Ovary (tissue), 3 donors: ENCODE measurements around the gene TBC1D25.

ENCODE experiments used
- EP300 ChIP-seq: sonication (generic); formaldehyde crosslinking; IDR thresholded peaks from one replicate; pipeline ENCODE4 v1.6.1; 2017; ENCODE audit warnings: antibody characterized with exemption
- POLR2A ChIP-seq: fragments of 450-650 bp; IDR thresholded peaks from one replicate; pipeline ENCODE4 v1.6.1; 2017; ENCODE audit warnings: antibody characterized with exemption, mild to moderate bottlenecking, moderate library complexity
- TF ChIP-seq, protein P1 (sequence below), 3 donors: fragments of 450-650 bp in 2 of 3; fragments of 200-600 bp in 1 of 3; IDR thresholded peaks; one replicate each; pipeline versions ENCODE4 v1.5.1 to v1.8.0; 2016 to 2022; ENCODE audit warnings: antibody characterized with exemption in 3 of 3, mild to moderate bottlenecking in 1 of 3
- donor health status: DM: no; HTN: no; CAD: no.

DNA sequence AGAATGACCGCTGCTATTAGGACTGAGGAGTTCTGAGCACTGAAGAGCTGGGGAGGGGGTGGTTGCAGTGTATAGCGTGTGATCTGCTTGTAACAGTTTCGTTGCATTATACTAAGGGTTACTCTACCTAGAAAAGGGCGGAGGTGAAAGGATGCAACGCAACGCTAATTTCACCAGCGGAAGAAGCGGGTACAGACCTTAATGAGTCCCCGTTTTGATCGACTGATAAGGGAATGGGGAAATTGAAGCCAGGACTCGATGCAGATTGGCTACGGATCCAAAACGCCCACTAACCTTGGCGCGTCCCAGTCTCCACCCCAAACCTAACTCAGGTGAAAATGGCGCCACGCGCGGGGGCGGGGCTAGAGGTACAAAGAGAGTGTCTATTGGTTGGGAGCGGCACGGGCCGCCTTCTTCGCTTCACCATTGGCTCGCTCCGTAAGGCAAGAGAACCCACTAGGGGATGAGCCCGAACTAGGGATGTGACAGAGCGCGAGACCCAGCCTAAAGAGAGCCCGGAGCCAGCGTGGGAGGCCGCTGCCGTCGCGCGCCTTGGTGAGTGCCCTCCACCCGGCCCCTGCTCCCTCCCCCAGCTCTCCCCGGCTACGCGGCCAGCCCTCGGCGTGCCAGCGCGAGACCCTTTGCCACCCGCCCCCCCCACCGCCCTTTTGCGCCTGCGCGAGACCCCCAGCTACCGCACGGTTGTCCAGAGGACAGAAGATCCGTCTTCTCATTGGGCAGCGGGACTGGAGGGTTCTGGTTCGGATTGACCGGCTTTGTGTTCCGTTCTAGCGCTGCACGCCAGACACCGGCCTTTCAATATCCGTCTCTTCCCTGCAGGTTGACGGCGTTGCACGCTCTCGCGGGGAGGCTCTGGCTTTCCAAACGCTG is 17.9 kb upstream of the TBC1D25 start, which contains the start of gene EBP:
- TF ChIP-seq, protein P1, sequence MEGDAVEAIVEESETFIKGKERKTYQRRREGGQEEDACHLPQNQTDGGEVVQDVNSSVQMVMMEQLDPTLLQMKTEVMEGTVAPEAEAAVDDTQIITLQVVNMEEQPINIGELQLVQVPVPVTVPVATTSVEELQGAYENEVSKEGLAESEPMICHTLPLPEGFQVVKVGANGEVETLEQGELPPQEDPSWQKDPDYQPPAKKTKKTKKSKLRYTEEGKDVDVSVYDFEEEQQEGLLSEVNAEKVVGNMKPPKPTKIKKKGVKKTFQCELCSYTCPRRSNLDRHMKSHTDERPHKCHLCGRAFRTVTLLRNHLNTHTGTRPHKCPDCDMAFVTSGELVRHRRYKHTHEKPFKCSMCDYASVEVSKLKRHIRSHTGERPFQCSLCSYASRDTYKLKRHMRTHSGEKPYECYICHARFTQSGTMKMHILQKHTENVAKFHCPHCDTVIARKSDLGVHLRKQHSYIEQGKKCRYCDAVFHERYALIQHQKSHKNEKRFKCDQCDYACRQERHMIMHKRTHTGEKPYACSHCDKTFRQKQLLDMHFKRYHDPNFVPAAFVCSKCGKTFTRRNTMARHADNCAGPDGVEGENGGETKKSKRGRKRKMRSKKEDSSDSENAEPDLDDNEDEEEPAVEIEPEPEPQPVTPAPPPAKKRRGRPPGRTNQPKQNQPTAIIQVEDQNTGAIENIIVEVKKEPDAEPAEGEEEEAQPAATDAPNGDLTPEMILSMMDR (IDR thresholded peaks at IDR 0.05), result no peak
- TF ChIP-seq POLR2A (peak; percentile 27), EP300 (no peak)
